ENCODE data around the gene SLC5A1.

DNA sequence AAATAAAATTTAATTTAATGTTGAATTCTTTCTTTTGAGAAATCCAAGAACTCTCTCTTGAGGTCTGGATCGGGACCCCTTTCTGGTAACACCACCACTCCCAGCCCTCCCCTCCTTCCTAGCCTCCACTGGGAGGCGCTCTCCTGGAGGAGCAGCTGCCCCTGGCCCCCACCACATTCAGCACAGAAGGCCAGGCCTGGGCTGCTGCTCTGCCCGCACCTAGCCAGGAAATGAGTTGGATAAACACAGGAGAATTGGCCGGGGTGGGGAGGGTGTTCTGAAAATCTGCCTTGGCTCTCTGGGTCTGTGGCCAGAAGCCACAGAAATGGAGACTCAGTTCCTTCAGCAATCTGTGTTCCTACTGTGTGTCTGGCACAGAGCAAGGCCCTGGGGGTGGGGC is 84.8 kb downstream of the SLC5A1 start:
- TF ChIP-seq, protein P1, sequence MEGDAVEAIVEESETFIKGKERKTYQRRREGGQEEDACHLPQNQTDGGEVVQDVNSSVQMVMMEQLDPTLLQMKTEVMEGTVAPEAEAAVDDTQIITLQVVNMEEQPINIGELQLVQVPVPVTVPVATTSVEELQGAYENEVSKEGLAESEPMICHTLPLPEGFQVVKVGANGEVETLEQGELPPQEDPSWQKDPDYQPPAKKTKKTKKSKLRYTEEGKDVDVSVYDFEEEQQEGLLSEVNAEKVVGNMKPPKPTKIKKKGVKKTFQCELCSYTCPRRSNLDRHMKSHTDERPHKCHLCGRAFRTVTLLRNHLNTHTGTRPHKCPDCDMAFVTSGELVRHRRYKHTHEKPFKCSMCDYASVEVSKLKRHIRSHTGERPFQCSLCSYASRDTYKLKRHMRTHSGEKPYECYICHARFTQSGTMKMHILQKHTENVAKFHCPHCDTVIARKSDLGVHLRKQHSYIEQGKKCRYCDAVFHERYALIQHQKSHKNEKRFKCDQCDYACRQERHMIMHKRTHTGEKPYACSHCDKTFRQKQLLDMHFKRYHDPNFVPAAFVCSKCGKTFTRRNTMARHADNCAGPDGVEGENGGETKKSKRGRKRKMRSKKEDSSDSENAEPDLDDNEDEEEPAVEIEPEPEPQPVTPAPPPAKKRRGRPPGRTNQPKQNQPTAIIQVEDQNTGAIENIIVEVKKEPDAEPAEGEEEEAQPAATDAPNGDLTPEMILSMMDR (IDR thresholded peaks at IDR 0.05) = no peak
- no peak for TF ChIP-seq POLR2A (IDR thresholded peaks at IDR 0.05)
